AG09309 (cell line): ENCODE data around the gene SMIM43.

Source experiments
- DNase-seq: peaks from one replicate; pipeline ENCODE4 v3.0.0-alpha.2; 2010; ENCODE audit warnings: low read depth
- H3K4me3 ChIP-seq: 2 replicates; pipeline ENCODE4 v1.5.1; 2011; ENCODE audit warnings: mild to moderate bottlenecking, low read depth, low read length, moderate library complexity; ENCODE audit not compliant: control insufficient read depth
- TF ChIP-seq, protein P1 (sequence below): IDR thresholded peaks from 2 replicates; pipeline ENCODE4 v1.5.1; 2011; ENCODE audit warnings: mild to moderate bottlenecking, low read depth, low read length, inconsistent platforms; ENCODE audit not compliant: insufficient read depth, control insufficient read depth; ENCODE audit errors: missing control alignments

The SMIM43 gene

GRCh38 chr4:121784975-121785374 is 20.0 kb upstream of the SMIM43 start:
- TF ChIP-seq, protein P1, sequence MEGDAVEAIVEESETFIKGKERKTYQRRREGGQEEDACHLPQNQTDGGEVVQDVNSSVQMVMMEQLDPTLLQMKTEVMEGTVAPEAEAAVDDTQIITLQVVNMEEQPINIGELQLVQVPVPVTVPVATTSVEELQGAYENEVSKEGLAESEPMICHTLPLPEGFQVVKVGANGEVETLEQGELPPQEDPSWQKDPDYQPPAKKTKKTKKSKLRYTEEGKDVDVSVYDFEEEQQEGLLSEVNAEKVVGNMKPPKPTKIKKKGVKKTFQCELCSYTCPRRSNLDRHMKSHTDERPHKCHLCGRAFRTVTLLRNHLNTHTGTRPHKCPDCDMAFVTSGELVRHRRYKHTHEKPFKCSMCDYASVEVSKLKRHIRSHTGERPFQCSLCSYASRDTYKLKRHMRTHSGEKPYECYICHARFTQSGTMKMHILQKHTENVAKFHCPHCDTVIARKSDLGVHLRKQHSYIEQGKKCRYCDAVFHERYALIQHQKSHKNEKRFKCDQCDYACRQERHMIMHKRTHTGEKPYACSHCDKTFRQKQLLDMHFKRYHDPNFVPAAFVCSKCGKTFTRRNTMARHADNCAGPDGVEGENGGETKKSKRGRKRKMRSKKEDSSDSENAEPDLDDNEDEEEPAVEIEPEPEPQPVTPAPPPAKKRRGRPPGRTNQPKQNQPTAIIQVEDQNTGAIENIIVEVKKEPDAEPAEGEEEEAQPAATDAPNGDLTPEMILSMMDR: no peak

DNA sequence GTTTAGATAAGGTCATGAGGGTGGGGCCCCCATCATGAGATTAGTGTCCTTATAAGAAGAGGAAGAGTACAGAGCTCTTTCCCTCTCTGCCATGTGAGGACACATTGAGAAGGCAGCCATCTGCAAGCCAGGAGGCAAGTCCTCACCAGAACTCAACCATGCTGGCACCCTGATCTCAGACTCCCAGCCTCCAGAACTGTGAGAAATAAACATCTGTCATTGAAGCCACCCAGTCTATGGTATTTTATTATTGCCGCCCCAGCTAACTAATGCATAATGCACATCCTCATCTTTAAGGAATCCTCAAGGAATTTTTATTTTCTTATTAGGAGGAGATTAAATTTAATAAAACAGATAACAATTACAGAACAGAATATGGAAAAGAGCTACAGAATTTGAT is 19.4 kb upstream of the SMIM43 start:
- TF ChIP-seq, protein P1: no peak
- no peak overlapping the region for H3K4me3 ChIP-seq
- DNase-seq: no peak

More at GRCh38 chr4:121784975-121785374, 20.0 kb upstream of the SMIM43 start:
- DNase-seq: peak; percentile 92
- no peak overlapping the region for H3K4me3 ChIP-seq

DNA sequence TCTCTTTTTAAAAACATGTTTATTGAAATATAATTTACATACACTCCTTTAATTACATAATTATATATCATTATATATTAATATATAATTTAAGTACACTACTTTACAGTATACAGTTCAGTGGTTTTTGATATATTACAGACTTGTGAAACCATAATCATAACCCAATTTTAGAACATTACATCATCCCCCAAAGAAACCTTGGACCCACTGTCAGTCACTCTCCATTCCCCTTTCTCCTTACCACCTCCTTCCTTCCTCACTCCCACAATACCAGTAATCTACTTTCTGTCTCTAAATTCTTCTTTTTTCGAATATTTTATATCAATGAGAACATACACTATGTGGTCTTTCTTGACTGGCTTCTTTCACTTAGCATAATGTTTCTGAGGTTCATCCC is 18.2 kb upstream of the SMIM43 start:
- no peak overlapping the region for H3K4me3 ChIP-seq
- TF ChIP-seq, protein P1: no peak
- no peak for DNase-seq

DNA sequence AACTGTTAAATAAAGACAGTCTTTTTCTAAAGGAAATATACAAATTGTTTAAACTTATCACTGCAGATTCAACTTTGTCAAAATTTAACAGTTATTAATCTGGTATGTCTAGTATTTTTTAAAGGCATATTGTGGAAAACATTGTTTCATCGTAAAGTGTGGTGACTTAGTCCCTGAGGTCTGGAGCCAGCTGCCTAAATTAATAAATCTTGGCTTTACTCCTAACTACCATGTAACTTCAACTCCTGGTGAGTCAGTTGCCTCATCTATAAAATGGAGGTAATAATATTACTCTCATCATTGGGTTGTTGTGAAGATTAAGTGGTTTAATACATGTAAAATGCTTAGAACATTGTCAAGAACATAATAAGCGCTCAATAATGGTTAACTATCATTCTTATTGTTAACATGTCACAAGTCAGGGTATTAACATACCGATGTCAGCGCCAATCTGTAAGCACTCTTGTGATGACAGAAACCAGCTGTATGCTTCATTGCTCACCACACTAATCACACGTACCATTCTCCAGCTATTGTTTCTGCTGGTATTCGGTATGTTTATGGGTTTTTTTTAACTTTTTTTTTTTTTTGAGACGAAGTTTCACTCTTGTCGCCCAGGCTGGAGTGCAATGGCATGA is 14.1 kb upstream of the SMIM43 start:
- TF ChIP-seq, protein P1: no peak
- no peak for DNase-seq
- H3K4me3 ChIP-seq: no peak overlapping the region

GRCh38 chr4:121777625-121778024 is 12.7 kb upstream of the SMIM43 start:
- DNase-seq: no peak
- no peak overlapping the region for H3K4me3 ChIP-seq
- TF ChIP-seq, protein P1: no peak

DNA sequence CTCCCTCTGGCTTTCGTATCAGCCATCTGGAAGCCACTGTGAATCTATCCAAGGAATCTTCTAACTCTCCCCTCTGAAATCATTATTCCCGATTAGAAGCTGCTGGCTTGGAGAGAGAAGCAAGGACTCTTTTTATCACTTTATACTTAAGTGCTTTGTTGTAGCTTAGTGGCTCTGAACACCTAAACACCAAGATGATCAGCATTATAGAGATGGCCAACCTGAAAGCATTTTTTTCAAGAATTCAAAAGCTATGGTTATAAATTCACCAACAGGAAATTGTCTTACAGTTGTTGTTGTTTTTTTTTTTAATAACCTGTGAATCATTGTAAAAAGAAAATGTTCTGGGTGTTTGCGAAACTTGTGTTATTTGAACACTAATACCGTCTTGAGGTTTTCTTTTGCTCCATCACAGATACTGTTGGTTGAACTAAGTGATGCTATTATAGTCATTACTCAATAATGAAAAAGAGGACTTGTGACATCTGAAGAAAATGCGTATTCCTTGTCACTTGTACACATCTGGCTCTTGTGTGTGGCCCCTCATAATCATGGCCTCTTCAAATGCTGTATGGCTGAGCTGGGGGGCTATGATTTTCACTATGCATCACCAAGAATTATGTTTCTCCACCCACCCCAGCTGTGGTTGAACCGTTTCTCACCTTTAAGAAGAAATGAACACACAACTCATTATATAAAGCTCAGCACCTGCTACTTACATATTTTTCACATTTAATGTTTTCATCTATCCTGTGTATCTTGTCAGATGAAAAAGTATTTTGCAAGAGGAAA is 11.8 kb upstream of the SMIM43 start:
- no peak for DNase-seq
- TF ChIP-seq, protein P1: no peak
- H3K4me3 ChIP-seq: no peak overlapping the region
